Mesothelial cell of epicardium (in vitro differentiated cells): ENCODE data around the gene CCDC77. TPM values are rescaled to one million over a fixed set of nuclear protein-coding genes. Genes with fewer than 3 reads are reported as not detected.

Experiments used
- DNase-seq, 2 experiments: peaks; one replicate each; pipeline ENCODE4 v3.0.0; 2021; ENCODE audit warnings: low spot score in 2 of 2; ENCODE audit not compliant: unreplicated experiment in 2 of 2
- H3K27ac Mint-ChIP-seq: 2 replicates; pipeline ENCODE4 v1.8.0; 2021; ENCODE audit warnings: mixed read lengths
- H3K27me3 Mint-ChIP-seq: 2 replicates; pipeline ENCODE4 v1.8.0; 2021; ENCODE audit warnings: low read depth, mixed read lengths
- H3K36me3 Mint-ChIP-seq: 2 replicates; pipeline ENCODE4 v1.8.0; 2021; ENCODE audit warnings: mixed read lengths
- H3K4me1 Mint-ChIP-seq: 2 replicates; pipeline ENCODE4 v1.8.0; 2021; ENCODE audit warnings: mixed read lengths
- H3K4me3 Mint-ChIP-seq: 2 replicates; pipeline ENCODE4 v1.8.0; 2021; ENCODE audit warnings: mild to moderate bottlenecking, moderate library complexity, mixed read lengths
- H3K9me3 Mint-ChIP-seq: 2 replicates; pipeline ENCODE4 v1.8.0; 2021; ENCODE audit warnings: mixed read lengths
- CTCF ChIP-seq: fragments of 200-600 bp; sonication (generic); IDR thresholded peaks from one replicate; pipeline ENCODE4 v1.5.0; 2021; ENCODE audit warnings: antibody characterized with exemption; ENCODE audit not compliant: unreplicated experiment
- total RNA-seq: library from RNA; stranded (reverse); gene quantifications from 3 replicates; pipeline ENCODE4 v1.2.1, GENCODE V29; 2021

Gene CCDC77
- total RNA-seq, 1 donor from 2014 or later: 16.8 TPM

- no peak for TF ChIP-seq CTCF
- no peak for DNase-seq
- H3K36me3 Mint-ChIP-seq: peaks cover 16% of the 10 kb centered on the region
- peaks cover 31% of the 10 kb centered on the region for H3K4me1 Mint-ChIP-seq
- no peaks in the 10 kb centered on the region for H3K9me3 Mint-ChIP-seq
- peak overlapping the region; percentile 95 for H3K4me3 Mint-ChIP-seq
- no peaks in the 10 kb centered on the region for H3K27me3 Mint-ChIP-seq
- H3K27ac Mint-ChIP-seq: no peak overlapping the region
Observed at GRCh38 chr12:386651-387050, 14.8 kb upstream of the CCDC77 start.

- H3K4me3 Mint-ChIP-seq: peak overlapping the region; percentile 95
- H3K27ac Mint-ChIP-seq: peak overlapping the region; percentile 100
- peaks cover 13% of the 10 kb centered on the region for H3K36me3 Mint-ChIP-seq
- H3K27me3 Mint-ChIP-seq: no peaks in the 10 kb centered on the region
- H3K4me1 Mint-ChIP-seq: peaks cover 31% of the 10 kb centered on the region
- TF ChIP-seq CTCF: no peak
- no peaks in the 10 kb centered on the region for H3K9me3 Mint-ChIP-seq
- no peak for DNase-seq
Observed at GRCh38 chr12:388012-388411, 13.4 kb upstream of the CCDC77 start.

- peak in 1 of 2 experiments; percentile 50 for DNase-seq
- no peaks in the 10 kb centered on the region for H3K9me3 Mint-ChIP-seq
- no peaks in the 10 kb centered on the region for H3K27me3 Mint-ChIP-seq
- H3K36me3 Mint-ChIP-seq: peaks cover 9% of the 10 kb centered on the region
- H3K4me3 Mint-ChIP-seq: peak overlapping the region; percentile 95
- peaks cover 31% of the 10 kb centered on the region for H3K4me1 Mint-ChIP-seq
- TF ChIP-seq CTCF: no peak
- H3K27ac Mint-ChIP-seq: peak overlapping the region; percentile 100
Observed at GRCh38 chr12:388541-389141, 12.8 kb upstream of the CCDC77 start.

- H3K4me3 Mint-ChIP-seq: peak within 1 kb of the TSS; percentile 95
- peak; percentile 85 to 89 for DNase-seq
- H3K27me3 Mint-ChIP-seq: no peaks in the 10 kb centered on the region
- peaks cover 31% of the 10 kb centered on the region for H3K4me1 Mint-ChIP-seq
- H3K9me3 Mint-ChIP-seq: no peaks in the 10 kb centered on the region
- no peak for TF ChIP-seq CTCF
- H3K27ac Mint-ChIP-seq: peak within 1 kb of the TSS; percentile 100
- peaks cover 4% of the 10 kb centered on the region for H3K36me3 Mint-ChIP-seq
Observed at GRCh38 chr12:389142-390096, 12.0 kb upstream of the CCDC77 start, which contains the start of gene KDM5A. KDM5A (minus strand) TSS chr12:389320; CDS start chr12:389091, 229 bp downstream.

GRCh38 chr12:400828-401227 lies 616 bp upstream of the CCDC77 start:
- DNase-seq: no peak
- TF ChIP-seq CTCF: no peak
- Mint-ChIP-seq H3K4me3 (no peak overlapping the region), H3K27ac (no peak overlapping the region), H3K36me3 (no peaks in the 10 kb centered on the region), H3K4me1 (no peaks in the 10 kb centered on the region), H3K27me3 (no peaks in the 10 kb centered on the region), H3K9me3 (no peaks in the 10 kb centered on the region)
